ENCODE data around the gene MCF2L2. TPM values are rescaled to one million over a fixed set of nuclear protein-coding genes. Genes with fewer than 3 reads are reported as not detected.

Gene MCF2L2
- total RNA-seq, 1 donor from 2014 or later, result 2.0 TPM

- intact Hi-C loops (cut with DNase I), result no loop called here
- DNase-seq (ENCODE audit: extremely low spot score in 2 of 2), result no peak
- no peak overlapping the region for H3K27ac ChIP-seq
Measured at GRCh38 chr3:183349421-183350157, 78.8 kb downstream of the MCF2L2 start.

GRCh38 chr3:183342824-183343223, 85.6 kb downstream of the MCF2L2 start:
- DNase-seq (ENCODE audit: extremely low spot score in 2 of 2), result no peak
- Histone ChIP-seq H3K4me1 (no peaks in the 10 kb centered on the region), H3K27ac (no peak overlapping the region), H3K4me3 (no peak overlapping the region), H3K9me3 (no peaks in the 10 kb centered on the region), H3K27me3 (no peaks in the 10 kb centered on the region), H3K36me3 (no peaks in the 10 kb centered on the region)
- intact Hi-C loops (cut with DNase I), result no loop called here
- TF ChIP-seq POLR2A (IDR thresholded peaks at IDR 0.05), result no peak
- TF ChIP-seq POLR2AphosphoS5 (IDR thresholded peaks at IDR 0.05; ENCODE audit: insufficient read depth in 1 of 2, low read depth in 1 of 2), result no peak

More at GRCh38 chr3:183349421-183350157, 78.8 kb downstream of the MCF2L2 start:
- no peak overlapping the region for H3K4me3 ChIP-seq
- no peaks in the 10 kb centered on the region for H3K9me3 ChIP-seq
- TF ChIP-seq POLR2A (IDR thresholded peaks at IDR 0.05) (no peak), CTCF (IDR thresholded peaks at IDR 0.05) (no peak), POLR2AphosphoS5 (IDR thresholded peaks at IDR 0.05; ENCODE audit: insufficient read depth in 1 of 2, low read depth in 1 of 2) (no peak)
- H3K4me1 ChIP-seq, result no peaks in the 10 kb centered on the region
- no peaks in the 10 kb centered on the region for H3K27me3 ChIP-seq
- no peaks in the 10 kb centered on the region for H3K36me3 ChIP-seq

DNA sequence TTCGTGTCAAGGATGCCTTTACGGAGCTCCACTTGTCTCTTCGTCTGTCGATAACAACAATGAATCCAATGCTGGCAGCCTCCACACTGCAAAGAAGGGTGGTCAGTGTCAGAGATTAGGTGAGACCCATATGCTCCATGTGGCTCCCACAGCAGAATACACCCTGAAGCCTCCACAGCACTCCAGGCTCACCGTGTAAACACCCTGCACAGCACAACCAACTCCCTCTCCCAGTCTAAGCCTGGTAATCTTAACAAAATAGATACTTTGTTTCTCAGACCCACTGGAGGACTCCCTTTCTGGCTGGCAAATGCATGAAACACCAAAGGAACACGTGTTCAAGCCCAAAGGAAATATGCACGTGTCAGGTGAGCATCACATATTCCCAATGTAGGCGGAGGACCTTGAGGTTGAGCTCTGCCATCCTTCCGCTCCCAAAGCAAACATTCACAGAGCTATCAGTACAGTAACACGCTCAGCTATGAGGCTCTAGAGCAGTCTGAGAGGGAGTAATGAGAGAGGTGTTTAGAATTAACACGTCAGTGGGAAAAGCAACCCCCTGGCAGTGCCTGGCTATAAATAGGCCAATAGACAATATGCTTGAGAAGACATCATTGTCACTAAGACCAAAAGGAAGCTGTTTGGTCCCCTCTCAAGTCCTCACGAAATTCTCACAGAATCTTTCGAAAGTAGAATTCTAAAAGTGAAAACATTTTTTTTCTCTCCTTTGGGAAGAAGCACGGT, 86.7 kb downstream of the MCF2L2 start:
- no peak overlapping the region for H3K4me3 ChIP-seq
- intact Hi-C loops (cut with DNase I), result no loop called here

DNA sequence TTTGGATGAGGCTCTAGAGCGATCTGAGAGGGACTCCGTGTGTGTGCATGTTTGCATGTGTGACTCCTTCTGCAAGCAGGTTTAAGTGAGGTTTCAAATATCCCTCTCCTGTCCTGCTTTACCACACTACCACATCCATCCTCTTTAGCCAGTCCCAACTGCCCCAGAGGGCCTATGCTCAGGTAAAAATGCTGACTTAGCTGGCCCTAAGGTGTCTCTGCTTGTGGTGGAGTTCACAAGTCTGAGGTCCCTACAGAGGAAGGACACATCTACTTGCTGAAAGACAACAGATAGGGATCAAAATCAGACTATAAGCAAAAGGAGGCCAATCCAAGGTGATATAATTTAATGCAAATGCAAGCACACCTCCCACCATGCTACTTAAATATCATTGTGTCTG, 88.2 kb downstream of the MCF2L2 start:
- TF ChIP-seq CTCF (IDR thresholded peaks at IDR 0.05) (no peak), POLR2A (IDR thresholded peaks at IDR 0.05) (no peak), POLR2AphosphoS5 (IDR thresholded peaks at IDR 0.05; ENCODE audit: insufficient read depth in 1 of 2, low read depth in 1 of 2) (no peak)
- H3K36me3 ChIP-seq, result no peaks in the 10 kb centered on the region
- H3K4me1 ChIP-seq, result no peaks in the 10 kb centered on the region
- no peaks in the 10 kb centered on the region for H3K27me3 ChIP-seq
- no peaks in the 10 kb centered on the region for H3K9me3 ChIP-seq
- no peak for DNase-seq (ENCODE audit: extremely low spot score in 2 of 2)
- H3K27ac ChIP-seq, result no peak overlapping the region
- H3K4me3 ChIP-seq, result no peak overlapping the region
- intact Hi-C loops (cut with DNase I), result no loop called here

More for the DNA sequence above, 86.7 kb downstream of the MCF2L2 start:
- Histone ChIP-seq H3K4me1 (no peaks in the 10 kb centered on the region), H3K27me3 (no peaks in the 10 kb centered on the region), H3K36me3 (no peaks in the 10 kb centered on the region), H3K27ac (no peak overlapping the region), H3K9me3 (no peaks in the 10 kb centered on the region)
- no peak for TF ChIP-seq POLR2A (IDR thresholded peaks at IDR 0.05)
- TF ChIP-seq POLR2AphosphoS5 (IDR thresholded peaks at IDR 0.05; ENCODE audit: insufficient read depth in 1 of 2, low read depth in 1 of 2), result no peak
- no peak for TF ChIP-seq CTCF (IDR thresholded peaks at IDR 0.05)
- DNase-seq (ENCODE audit: extremely low spot score in 2 of 2), result no peak

DNA sequence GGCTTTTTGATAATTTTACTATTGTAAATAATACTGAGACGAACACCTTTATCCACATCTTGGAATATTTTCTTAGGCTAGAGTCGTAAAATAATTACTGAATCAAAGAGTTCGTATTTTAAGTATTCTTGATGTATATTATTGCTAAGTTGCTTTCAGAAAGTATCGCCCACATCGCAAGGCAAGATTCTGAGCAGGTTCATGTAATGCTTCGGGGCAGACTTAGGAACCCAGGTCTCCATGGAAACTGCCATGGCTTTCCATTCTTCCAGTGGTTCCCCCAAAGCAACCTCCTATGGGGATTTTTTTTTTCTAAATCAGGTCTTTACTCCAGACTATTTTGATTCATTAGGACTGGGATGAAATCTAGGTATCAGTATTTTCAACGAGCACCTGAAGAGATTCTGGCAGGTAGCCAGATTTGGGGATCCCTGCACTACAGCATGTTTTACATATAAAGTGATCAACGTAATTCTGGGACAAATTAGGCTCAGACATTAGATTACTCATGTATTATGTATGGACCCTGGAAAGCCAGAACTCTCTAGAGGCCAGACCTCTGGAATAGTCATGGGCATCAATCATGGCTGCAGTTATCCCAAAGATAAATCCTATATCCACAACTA, 88.8 kb downstream of the MCF2L2 start:
- no peaks in the 10 kb centered on the region for H3K27me3 ChIP-seq
- H3K36me3 ChIP-seq, result no peaks in the 10 kb centered on the region
- TF ChIP-seq POLR2AphosphoS5 (IDR thresholded peaks at IDR 0.05; ENCODE audit: insufficient read depth in 1 of 2, low read depth in 1 of 2) (no peak), POLR2A (IDR thresholded peaks at IDR 0.05) (no peak), CTCF (IDR thresholded peaks at IDR 0.05) (no peak)
- no peaks in the 10 kb centered on the region for H3K4me1 ChIP-seq
- DNase-seq (ENCODE audit: extremely low spot score in 2 of 2), result no peak
- H3K9me3 ChIP-seq, result no peaks in the 10 kb centered on the region
- intact Hi-C loops (cut with DNase I), result no loop called here
- no peak overlapping the region for H3K4me3 ChIP-seq
- no peak overlapping the region for H3K27ac ChIP-seq

All from vagina (tissue), 2 donors.